NCI-H1105 treated with DMSO at 0.1 percent for 48 hours (cell line): ENCODE results near the gene GRIK1.
"Not testable (repeated sequence)": the region's sequence is repeated elsewhere in the genome, so short reads cannot be mapped to it uniquely, and the experiment has no call there.

Experiments
- DNase-seq: peaks from one replicate; lab custom pipeline; 2025; lab: John Stamatoyannopoulos, UW

Gene GRIK1

GRCh38 chr21:29606613-29607012, 333.2 kb downstream of the GRIK1 start:
- DNase-seq, result no peak

GRCh38 chr21:29605219-29605618, 334.6 kb downstream of the GRIK1 start:
- not testable (repeated sequence) for DNase-seq

GRCh38 chr21:29604076-29604475, 335.7 kb downstream of the GRIK1 start:
- no peak for DNase-seq

GRCh38 chr21:29601047-29601446, 338.7 kb downstream of the GRIK1 start:
- DNase-seq, result no peak

GRCh38 chr21:29586696-29587095, 353.1 kb downstream of the GRIK1 start:
- no peak for DNase-seq

- DNase-seq, result no peak
Observed at GRCh38 chr21:29585462-29585861, 354.3 kb downstream of the GRIK1 start.

- no peak for DNase-seq
Observed at GRCh38 chr21:29583424-29583924, 356.3 kb downstream of the GRIK1 start.

GRCh38 chr21:29582855-29583254, 356.9 kb downstream of the GRIK1 start:
- DNase-seq, result no peak

GRCh38 chr21:29581393-29581792, 358.4 kb downstream of the GRIK1 start:
- no peak for DNase-seq

GRCh38 chr21:29580732-29581285, 359.0 kb downstream of the GRIK1 start:
- DNase-seq, result no peak

GRCh38 chr21:29578306-29578705, 361.5 kb downstream of the GRIK1 start:
- DNase-seq, result no peak

GRCh38 chr21:29571949-29572348, 367.8 kb downstream of the GRIK1 start:
- DNase-seq, result no peak

- DNase-seq, result no peak
Observed at GRCh38 chr21:29568020-29568697, 371.6 kb downstream of the GRIK1 start.

GRCh38 chr21:29557931-29558725, 381.7 kb downstream of the GRIK1 start:
- no peak for DNase-seq

- DNase-seq, result no peak
Observed at GRCh38 chr21:29557200-29557599, 382.6 kb downstream of the GRIK1 start.

GRCh38 chr21:29555601-29556000, 384.2 kb downstream of the GRIK1 start:
- no peak for DNase-seq

- DNase-seq, result no peak
Observed at GRCh38 chr21:29550205-29550604, 389.6 kb downstream of the GRIK1 start.

- no peak for DNase-seq
Observed at GRCh38 chr21:29549614-29550013, 390.2 kb downstream of the GRIK1 start.

- DNase-seq, result no peak
Observed at GRCh38 chr21:29547998-29548397, 391.8 kb downstream of the GRIK1 start.

- DNase-seq, result no peak
Observed at GRCh38 chr21:29546071-29546470, 393.7 kb downstream of the GRIK1 start.

GRCh38 chr21:29540289-29540688, 399.5 kb downstream of the GRIK1 start:
- DNase-seq, result no peak

- DNase-seq, result no peak
Observed at GRCh38 chr21:29538115-29538514, 401.7 kb downstream of the GRIK1 start.

GRCh38 chr21:29534448-29534847, 405.3 kb downstream of the GRIK1 start:
- no peak for DNase-seq
